KMS-11 (cell line): ENCODE measurements around the gene ZNF500.
A peak's percentile ranks its signal among the peaks of the same experiment; 100 is the strongest.

Experiments used
- H2AFZ ChIP-seq: fragments of 200-600 bp; sonication (generic); 2 replicates; pipeline ENCODE4 v1.6.1; 2016; ENCODE audit warnings: antibody characterized with exemption, mixed run types, low read depth
- H3K27ac ChIP-seq: fragments of 200-600 bp; sonication (generic); 2 replicates; pipeline ENCODE4 v1.6.1; 2016; ENCODE audit warnings: mild to moderate bottlenecking, mixed run types
- H3K27me3 ChIP-seq: fragments of 200-600 bp; sonication (generic); 2 replicates; pipeline ENCODE4 v1.6.1; 2017; ENCODE audit warnings: mild to moderate bottlenecking, low read depth, mixed run types, moderate library complexity; ENCODE audit not compliant: insufficient read depth
- H3K36me3 ChIP-seq: fragments of 200-600 bp; sonication (generic); 2 replicates; pipeline ENCODE4 v1.6.1; 2017; ENCODE audit warnings: mild to moderate bottlenecking, mixed run types; ENCODE audit not compliant: insufficient read depth
- H3K4me1 ChIP-seq: fragments of 200-600 bp; sonication (generic); 2 replicates; pipeline ENCODE4 v1.6.1; 2016; ENCODE audit warnings: mild to moderate bottlenecking, low read depth, mixed run types; ENCODE audit not compliant: poor library complexity, severe bottlenecking
- H3K4me2 ChIP-seq: fragments of 200-600 bp; sonication (generic); 2 replicates; pipeline ENCODE4 v1.7.0; 2016; ENCODE audit warnings: mild to moderate bottlenecking, mixed run types
- H3K4me3 ChIP-seq: fragments of 200-600 bp; sonication (generic); IDR thresholded peaks from 2 replicates; pipeline ENCODE4 v1.6.1; 2017; ENCODE audit warnings: low read depth, low read length, mixed read lengths; ENCODE audit not compliant: insufficient read depth
- H3K79me2 ChIP-seq: fragments of 200-600 bp; sonication (generic); 2 replicates; pipeline ENCODE4 v1.6.1; 2016; ENCODE audit warnings: low read depth, mixed run types; ENCODE audit not compliant: insufficient read depth
- H3K9ac ChIP-seq: fragments of 200-600 bp; sonication (generic); 2 replicates; pipeline ENCODE4 v1.6.1; 2016; ENCODE audit warnings: mild to moderate bottlenecking, mixed run types
- H4K20me1 ChIP-seq: fragments of 200-600 bp; sonication (generic); 2 replicates; pipeline ENCODE4 v1.6.1; 2016; ENCODE audit warnings: mild to moderate bottlenecking, mixed run types; ENCODE audit not compliant: insufficient read depth
- TF ChIP-seq, protein P1 (sequence below): fragments of 200-600 bp; sonication (generic); conservative IDR thresholded peaks from 2 replicates; pipeline ENCODE4 v1.6.1; 2017; ENCODE audit warnings: low read depth, mild to moderate bottlenecking, antibody characterized with exemption, low read length, moderate library complexity, mixed read lengths

Gene ZNF500

DNA sequence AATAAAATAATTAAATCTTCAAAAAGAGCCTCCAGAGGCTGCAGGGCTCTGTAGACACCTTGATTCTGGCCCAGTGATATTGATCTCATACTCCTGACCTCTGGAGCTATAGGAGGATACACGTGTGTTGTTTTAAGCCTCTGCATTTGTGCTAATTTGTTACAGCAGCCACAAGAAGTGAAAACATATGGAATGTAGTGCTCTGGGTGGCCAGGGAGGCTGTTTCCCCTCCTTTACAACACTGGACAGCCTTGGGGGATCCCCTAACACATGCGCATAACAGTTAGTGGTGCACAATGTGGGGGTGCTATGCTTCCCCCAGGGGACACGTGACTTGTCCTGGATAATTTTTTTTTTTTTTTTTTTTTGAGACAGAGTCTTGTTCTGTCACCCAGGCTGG lies 4.7 kb upstream of the ZNF500 start:
- no peak overlapping the region for H2AFZ ChIP-seq
- H4K20me1 ChIP-seq, result no peaks in the 10 kb centered on the region

DNA sequence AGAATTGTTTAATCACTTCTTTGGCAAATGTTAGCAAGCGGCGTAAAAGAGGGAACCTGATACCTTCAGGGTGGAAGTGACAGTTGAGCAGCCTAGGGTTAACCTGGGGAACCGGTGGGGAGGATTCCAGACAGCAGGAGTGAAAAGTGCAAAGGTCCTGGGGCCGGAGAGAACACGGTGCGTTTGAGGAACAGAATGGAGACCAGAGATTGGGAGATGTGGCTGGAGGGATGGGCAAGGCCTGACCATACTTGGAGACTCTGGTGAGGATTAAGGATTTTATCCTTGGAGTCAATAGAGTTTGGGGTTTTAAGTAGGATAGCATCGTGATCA lies 2.3 kb upstream of the ZNF500 start:
- Histone ChIP-seq H3K27ac (no peak overlapping the region), H3K79me2 (0 out of 2 replicates have a peak, but pooled peaks cover 3% of the 10 kb centered on the region), H2AFZ (peak overlapping the region; percentile 97), H3K27me3 (no peaks in the 10 kb centered on the region), H3K36me3 (no peaks in the 10 kb centered on the region), H3K4me2 (no peak overlapping the region), H4K20me1 (no peaks in the 10 kb centered on the region), H3K9ac (no peak overlapping the region), H3K4me3 (no peak overlapping the region), H3K4me1 (peaks cover 18% of the 10 kb centered on the region)
- TF ChIP-seq, protein P1, sequence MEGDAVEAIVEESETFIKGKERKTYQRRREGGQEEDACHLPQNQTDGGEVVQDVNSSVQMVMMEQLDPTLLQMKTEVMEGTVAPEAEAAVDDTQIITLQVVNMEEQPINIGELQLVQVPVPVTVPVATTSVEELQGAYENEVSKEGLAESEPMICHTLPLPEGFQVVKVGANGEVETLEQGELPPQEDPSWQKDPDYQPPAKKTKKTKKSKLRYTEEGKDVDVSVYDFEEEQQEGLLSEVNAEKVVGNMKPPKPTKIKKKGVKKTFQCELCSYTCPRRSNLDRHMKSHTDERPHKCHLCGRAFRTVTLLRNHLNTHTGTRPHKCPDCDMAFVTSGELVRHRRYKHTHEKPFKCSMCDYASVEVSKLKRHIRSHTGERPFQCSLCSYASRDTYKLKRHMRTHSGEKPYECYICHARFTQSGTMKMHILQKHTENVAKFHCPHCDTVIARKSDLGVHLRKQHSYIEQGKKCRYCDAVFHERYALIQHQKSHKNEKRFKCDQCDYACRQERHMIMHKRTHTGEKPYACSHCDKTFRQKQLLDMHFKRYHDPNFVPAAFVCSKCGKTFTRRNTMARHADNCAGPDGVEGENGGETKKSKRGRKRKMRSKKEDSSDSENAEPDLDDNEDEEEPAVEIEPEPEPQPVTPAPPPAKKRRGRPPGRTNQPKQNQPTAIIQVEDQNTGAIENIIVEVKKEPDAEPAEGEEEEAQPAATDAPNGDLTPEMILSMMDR, result no peak

More for the DNA sequence above, 4.7 kb upstream of the ZNF500 start:
- H3K9ac ChIP-seq, result no peak overlapping the region
- H3K4me2 ChIP-seq, result no peak overlapping the region
- no peak overlapping the region for H3K27ac ChIP-seq
- no peak overlapping the region for H3K4me3 ChIP-seq
- TF ChIP-seq, protein P1, result no peak
- peaks cover 12% of the 10 kb centered on the region for H3K4me1 ChIP-seq
- H3K79me2 ChIP-seq, result 0 out of 2 replicates have a peak, but pooled peaks cover 2% of the 10 kb centered on the region
- H3K36me3 ChIP-seq, result no peaks in the 10 kb centered on the region
- no peaks in the 10 kb centered on the region for H3K27me3 ChIP-seq

DNA sequence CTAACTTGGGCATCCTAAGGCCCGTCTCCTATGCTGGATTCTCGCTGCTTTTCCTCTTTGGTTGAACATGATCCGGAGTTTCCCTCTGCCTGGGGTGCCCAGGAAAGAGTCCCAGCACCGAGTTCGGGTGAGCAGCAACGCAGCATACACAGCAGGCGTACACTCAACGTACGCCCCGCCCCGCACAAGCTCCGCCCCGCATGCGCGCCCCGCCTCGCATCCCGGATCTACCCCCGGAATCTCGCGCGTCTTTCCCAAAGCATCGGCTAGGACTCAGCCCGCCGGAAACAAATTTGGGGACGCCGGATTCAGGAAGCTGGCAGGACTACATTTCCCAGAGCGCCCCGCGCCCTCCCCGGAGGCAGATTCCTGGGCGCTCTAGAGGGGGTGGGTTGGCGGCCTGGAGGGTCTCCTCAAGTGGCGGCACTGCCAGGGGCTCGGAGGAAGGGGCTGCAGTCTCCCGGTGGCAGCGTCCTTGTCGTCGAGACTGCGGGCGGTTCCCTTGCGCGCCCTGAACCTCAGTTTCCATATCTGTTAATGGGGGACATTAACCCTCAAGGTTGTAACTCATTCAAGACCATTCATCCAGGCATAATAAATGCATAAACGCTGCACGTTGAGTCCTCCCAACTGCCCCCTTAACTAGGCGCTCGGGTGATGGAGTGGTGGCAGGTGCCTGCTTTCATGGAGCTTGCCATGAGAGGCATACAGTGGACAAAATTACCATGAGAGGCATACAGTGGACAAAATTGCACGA lies 1.8 kb upstream of the ZNF500 start:
- Histone ChIP-seq H3K9ac (peak overlapping the region; percentile 41), H3K4me2 (peak overlapping the region; percentile 85), H4K20me1 (no peaks in the 10 kb centered on the region), H3K27ac (peak overlapping the region; percentile 44), H3K4me3 (no peak overlapping the region), H3K79me2 (0 out of 2 replicates have a peak, but pooled peaks cover 3% of the 10 kb centered on the region), H3K36me3 (no peaks in the 10 kb centered on the region), H3K4me1 (peaks cover 18% of the 10 kb centered on the region), H3K27me3 (no peaks in the 10 kb centered on the region), H2AFZ (peak overlapping the region; percentile 97)
- TF ChIP-seq, protein P1, result no peak

DNA sequence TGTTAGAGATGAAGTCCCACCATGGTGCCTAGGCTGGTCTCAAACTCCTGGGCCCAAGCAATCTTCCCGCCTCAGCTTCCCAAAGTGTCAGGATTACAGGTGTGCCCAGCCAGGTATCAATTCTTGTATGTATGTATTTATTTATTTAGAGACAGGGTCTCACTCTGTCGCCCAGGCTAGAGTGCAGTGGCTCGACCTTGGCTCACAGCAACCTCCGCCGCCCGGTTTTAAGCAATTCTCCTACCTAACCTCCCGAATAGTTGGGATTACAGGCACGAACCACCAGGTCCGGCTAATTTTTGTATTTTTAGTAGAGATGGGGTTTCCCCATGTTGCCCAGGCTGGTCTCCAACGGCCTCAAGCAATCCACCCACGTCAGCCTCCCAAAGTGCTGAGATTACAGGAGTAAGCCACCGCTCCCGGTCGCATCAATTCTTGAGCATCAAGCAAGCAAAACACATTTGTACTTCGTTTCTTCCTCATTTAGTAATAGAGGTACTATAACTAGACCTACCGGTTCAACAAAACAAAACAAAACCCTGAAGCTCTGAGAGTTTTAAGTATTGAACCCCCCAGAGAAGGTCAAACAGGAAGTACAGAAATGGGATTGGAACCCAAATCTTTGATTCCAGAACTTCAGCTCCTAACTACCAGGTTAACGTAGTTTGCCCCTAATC lies 1.0 kb upstream of the ZNF500 start:
- 0 out of 2 replicates have a peak, but pooled peaks cover 3% of the 10 kb centered on the region for H3K79me2 ChIP-seq
- H3K4me2 ChIP-seq, result peak overlapping the region; percentile 85
- no peak overlapping the region for H3K4me3 ChIP-seq
- no peaks in the 10 kb centered on the region for H3K27me3 ChIP-seq
- no peaks in the 10 kb centered on the region for H4K20me1 ChIP-seq
- peaks cover 18% of the 10 kb centered on the region for H3K4me1 ChIP-seq
- H3K36me3 ChIP-seq, result no peaks in the 10 kb centered on the region
- peak overlapping the region; percentile 41 for H3K9ac ChIP-seq
- TF ChIP-seq, protein P1, result no peak
- peak overlapping the region; percentile 97 for H2AFZ ChIP-seq
- peak overlapping the region; percentile 44 for H3K27ac ChIP-seq
